GM10248 (cell line): ENCODE measurements around the gene CAPG.

Experiments used
- CTCF ChIA-PET: fragments of 300-600 bp; sonication (Branson Sonifier 250); formaldehyde crosslinking; extraction: SDS; loops from one replicate; lab custom pipeline; 2021; ENCODE audit warnings: antibody characterized with exemption; lab: Yijun Ruan, JAX
- POLR2A ChIA-PET: fragments of 350-650 bp; sonication (Branson Sonifier 250); formaldehyde crosslinking; extraction: SDS; loops from one replicate; lab custom pipeline; 2020; ENCODE audit warnings: antibody characterized with exemption; lab: Yijun Ruan, JAX
- DNase-seq: peaks from one replicate; pipeline ENCODE4 v3.0.0; 2012; ENCODE audit errors: extremely low spot score
- CTCF ChIP-seq: IDR thresholded peaks from 2 replicates; pipeline ENCODE4 v1.5.1; 2012; ENCODE audit warnings: mild to moderate bottlenecking, low read depth; ENCODE audit errors: extremely low read depth, missing control alignments, control extremely low read depth

Gene CAPG

GRCh38 chr2:85446296-85447221, 36.4 kb upstream of the CAPG start:
- TF ChIP-seq CTCF, result no peak
- ChIA-PET CTCF (interaction anchor here (1.2 to 2.0 kb wide), 6 partner anchors 9 to 76 kb away, joined by 3 to 5 read pairs (median 4); no protein-coding TSS in a partner anchor), POLR2A (interaction anchor here (1.5 kb wide), 1 partner anchor 92 kb away, joined by 7 read pairs; the partner anchor contains the start of gene MAT2A)
- no peak for DNase-seq

- TF ChIP-seq CTCF, result no peak
- no peak for DNase-seq
- POLR2A ChIA-PET, result no interaction called here
- CTCF ChIA-PET, result interaction anchor here (0.8 to 1.9 kb wide), 4 partner anchors 12 to 106 kb away, joined by 3 to 5 read pairs (median 3); no protein-coding TSS in a partner anchor
Measured at GRCh38 chr2:85445316-85446295, 35.4 kb upstream of the CAPG start.

DNA sequence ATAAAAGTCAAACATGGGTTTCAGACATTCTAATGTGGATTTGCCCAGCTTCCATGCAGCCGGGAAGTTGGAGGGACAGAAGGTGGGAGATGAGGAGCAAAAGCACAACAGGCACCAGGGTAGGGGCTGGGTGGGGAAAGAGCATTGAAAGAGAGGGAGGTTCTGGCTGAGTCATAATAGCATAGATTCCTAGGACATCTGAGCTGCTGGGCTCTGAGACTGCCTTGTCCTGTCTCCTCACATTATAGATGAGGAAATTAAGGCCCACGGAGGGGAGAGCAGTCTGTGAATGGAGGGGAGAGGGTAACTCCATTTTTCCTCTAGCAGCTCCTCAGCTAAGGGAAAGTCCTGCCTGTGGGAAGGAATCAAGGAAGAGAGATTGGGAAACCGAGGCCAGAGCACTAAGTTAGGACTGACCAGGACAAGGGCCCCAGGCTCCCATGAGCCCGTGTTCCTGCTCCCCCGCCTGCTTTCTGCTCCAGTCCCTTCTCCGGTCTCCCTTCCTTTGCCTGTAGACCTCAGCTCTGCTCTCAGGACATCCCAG, 34.5 kb upstream of the CAPG start:
- POLR2A ChIA-PET, result no interaction called here
- no peak for DNase-seq
- TF ChIP-seq CTCF, result no peak
- CTCF ChIA-PET, result interaction anchor here (1.5 to 1.9 kb wide), 2 partner anchors 11 to 23 kb away, joined by 3 to 5 read pairs; no protein-coding TSS in a partner anchor

GRCh38 chr2:85441864-85442263, 31.7 kb upstream of the CAPG start:
- TF ChIP-seq CTCF, result no peak
- no peak for DNase-seq
- CTCF ChIA-PET, result interaction anchor here (0.8 to 3.1 kb wide), 6 partner anchors 13 to 109 kb away, joined by 3 to 9 read pairs (median 4); no protein-coding TSS in a partner anchor
- POLR2A ChIA-PET, result interaction anchor here (0.9 kb wide), 1 partner anchor 97 kb away, joined by 3 read pairs; the partner anchor contains the start of gene MAT2A

DNA sequence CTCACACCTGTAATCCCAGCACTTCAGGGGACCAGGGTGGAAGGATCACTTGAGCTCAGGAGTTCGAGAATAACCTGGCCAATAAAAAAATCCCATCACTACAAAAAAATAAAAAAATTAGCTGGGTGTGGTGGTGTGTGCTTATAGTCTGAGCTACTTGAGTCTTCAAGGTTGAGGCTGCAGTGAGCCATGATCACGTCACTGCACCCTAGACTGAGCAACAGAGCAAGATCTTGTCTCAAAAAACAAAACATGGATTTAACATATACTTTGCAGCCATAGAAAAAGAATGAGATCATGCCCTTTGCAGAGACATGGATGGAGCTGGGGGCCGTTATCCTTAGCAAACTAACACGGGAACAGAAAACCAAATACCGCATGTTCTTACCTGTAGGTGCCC, 30.6 kb upstream of the CAPG start:
- CTCF ChIA-PET, result interaction anchor here (2.3 to 3.1 kb wide), 2 partner anchors 12 to 19 kb away, joined by 7 to 9 read pairs; no protein-coding TSS in a partner anchor

More for the DNA sequence above, 30.6 kb upstream of the CAPG start:
- TF ChIP-seq CTCF, result no peak
- no peak for DNase-seq
- POLR2A ChIA-PET, result no interaction called here
